ENCODE results near the gene FSTL4. TPM values are rescaled to one million over a fixed set of nuclear protein-coding genes. Genes with fewer than 3 reads are reported as not detected.

FSTL4 gene
- total RNA-seq, 1 experiment from 2014 or later, result 0.12 TPM

DNA sequence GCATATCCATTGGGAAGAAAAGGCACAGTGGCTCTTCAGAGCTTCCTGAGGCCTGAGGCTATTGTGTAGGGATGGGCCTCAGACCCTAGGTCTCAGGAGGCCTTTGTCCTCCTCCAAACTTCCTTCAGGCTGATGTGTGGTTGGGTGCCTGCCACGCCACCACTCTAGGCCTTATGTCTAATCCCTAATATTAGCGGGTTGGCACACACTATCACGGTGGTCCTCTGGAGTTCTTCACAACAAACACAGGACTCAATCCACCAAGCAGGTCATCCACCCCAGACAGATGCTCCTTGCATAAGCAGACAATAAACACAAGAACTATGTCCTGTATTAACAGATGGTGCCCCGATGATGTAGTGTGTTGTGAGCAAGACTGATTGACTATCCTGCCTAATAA is 31.0 kb upstream of the FSTL4 start:
- Mint-ChIP-seq H3K36me3 (ENCODE audit: insufficient read depth, unreplicated experiment) (no peaks in the 10 kb centered on the region), H3K4me3 (ENCODE audit: unreplicated experiment) (no peak overlapping the region), H3K9me3 (ENCODE audit: unreplicated experiment) (no peaks in the 10 kb centered on the region), H3K27me3 (ENCODE audit: insufficient read depth, unreplicated experiment) (peaks cover 95% of the 10 kb centered on the region), H3K4me1 (ENCODE audit: insufficient read depth, unreplicated experiment) (no peaks in the 10 kb centered on the region), H3K27ac (ENCODE audit: low read depth, unreplicated experiment) (no peak overlapping the region)
- DNase-seq (ENCODE audit: unreplicated experiment), result no peak
- BruUV-seq (replicated peaks), result no TSS peak
- ChIA-PET POLR2A (no interaction called here), CTCF (no interaction called here)
- TF ChIP-seq, protein P1, sequence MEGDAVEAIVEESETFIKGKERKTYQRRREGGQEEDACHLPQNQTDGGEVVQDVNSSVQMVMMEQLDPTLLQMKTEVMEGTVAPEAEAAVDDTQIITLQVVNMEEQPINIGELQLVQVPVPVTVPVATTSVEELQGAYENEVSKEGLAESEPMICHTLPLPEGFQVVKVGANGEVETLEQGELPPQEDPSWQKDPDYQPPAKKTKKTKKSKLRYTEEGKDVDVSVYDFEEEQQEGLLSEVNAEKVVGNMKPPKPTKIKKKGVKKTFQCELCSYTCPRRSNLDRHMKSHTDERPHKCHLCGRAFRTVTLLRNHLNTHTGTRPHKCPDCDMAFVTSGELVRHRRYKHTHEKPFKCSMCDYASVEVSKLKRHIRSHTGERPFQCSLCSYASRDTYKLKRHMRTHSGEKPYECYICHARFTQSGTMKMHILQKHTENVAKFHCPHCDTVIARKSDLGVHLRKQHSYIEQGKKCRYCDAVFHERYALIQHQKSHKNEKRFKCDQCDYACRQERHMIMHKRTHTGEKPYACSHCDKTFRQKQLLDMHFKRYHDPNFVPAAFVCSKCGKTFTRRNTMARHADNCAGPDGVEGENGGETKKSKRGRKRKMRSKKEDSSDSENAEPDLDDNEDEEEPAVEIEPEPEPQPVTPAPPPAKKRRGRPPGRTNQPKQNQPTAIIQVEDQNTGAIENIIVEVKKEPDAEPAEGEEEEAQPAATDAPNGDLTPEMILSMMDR (IDR thresholded peaks at IDR 0.05; ENCODE audit: unreplicated experiment), result no peak
- intact Hi-C loops (cut with micrococcal nuclease), result no loop called here

DNA sequence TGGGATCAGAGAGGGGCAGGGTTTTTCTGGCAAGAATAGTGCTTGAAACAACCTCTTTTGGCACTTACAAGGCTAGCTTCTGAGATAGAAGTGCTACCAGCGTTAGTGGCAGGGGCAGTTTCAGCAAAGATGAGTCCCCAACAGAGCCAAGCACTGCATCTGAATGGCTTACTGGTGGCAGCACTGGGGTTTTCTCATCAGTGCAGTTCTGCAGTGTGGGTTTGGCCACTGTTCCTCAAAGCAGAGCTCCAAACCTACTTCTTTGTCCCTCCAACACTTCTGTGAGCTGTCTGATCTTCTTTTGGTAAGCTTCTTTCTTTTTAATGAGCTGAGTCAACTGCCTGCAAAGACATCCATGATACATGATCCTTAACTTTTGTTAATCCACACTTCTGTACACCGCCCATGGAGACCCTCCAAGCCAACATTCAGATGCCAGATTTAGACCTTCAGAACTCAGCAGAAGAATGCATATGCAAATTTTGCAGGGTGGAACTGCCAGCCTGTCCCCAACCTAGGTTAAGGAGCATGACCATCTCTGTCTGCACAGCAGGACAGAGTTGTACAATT is 29.9 kb upstream of the FSTL4 start:
- ChIA-PET POLR2A (interaction anchor here (0.7 to 0.8 kb wide), 2 partner anchors 15 to 20 kb away, joined by 3 read pairs; no protein-coding TSS in a partner anchor), CTCF (no interaction called here)
- no TSS peak for BruUV-seq (replicated peaks)
- Mint-ChIP-seq H3K9me3 (ENCODE audit: unreplicated experiment) (no peaks in the 10 kb centered on the region), H3K27me3 (ENCODE audit: insufficient read depth, unreplicated experiment) (peaks cover 95% of the 10 kb centered on the region), H3K36me3 (ENCODE audit: insufficient read depth, unreplicated experiment) (no peaks in the 10 kb centered on the region), H3K4me1 (ENCODE audit: insufficient read depth, unreplicated experiment) (no peaks in the 10 kb centered on the region), H3K4me3 (ENCODE audit: unreplicated experiment) (no peak overlapping the region), H3K27ac (ENCODE audit: low read depth, unreplicated experiment) (no peak overlapping the region)
- DNase-seq (ENCODE audit: unreplicated experiment), result no peak
- intact Hi-C loops (cut with micrococcal nuclease), result no loop called here
- TF ChIP-seq, protein P1 (IDR thresholded peaks at IDR 0.05; ENCODE audit: unreplicated experiment), result no peak

DNA sequence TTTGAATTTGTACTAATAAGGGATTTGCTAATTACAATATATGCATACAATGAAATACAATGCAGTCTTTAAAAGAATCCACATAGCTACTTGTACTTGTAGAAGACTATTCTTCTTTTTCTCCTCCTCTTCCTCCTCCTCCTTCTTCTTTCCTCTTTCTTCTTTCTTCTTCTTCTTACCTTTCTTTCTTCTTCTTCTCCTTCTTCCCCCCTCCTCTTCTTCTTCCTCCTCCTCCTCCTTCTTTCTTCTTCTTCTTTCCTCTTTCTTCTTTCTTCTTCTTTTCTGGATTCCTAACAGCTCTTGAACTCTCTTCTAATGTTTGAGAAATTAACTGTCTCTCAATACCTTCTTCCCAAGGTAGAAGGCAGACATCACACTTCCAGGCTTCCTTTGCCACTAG is 29.3 kb upstream of the FSTL4 start:
- Mint-ChIP-seq H3K36me3 (ENCODE audit: insufficient read depth, unreplicated experiment) (no peaks in the 10 kb centered on the region), H3K27me3 (ENCODE audit: insufficient read depth, unreplicated experiment) (peaks cover 95% of the 10 kb centered on the region), H3K9me3 (ENCODE audit: unreplicated experiment) (no peaks in the 10 kb centered on the region), H3K27ac (ENCODE audit: low read depth, unreplicated experiment) (no peak overlapping the region), H3K4me1 (ENCODE audit: insufficient read depth, unreplicated experiment) (no peaks in the 10 kb centered on the region), H3K4me3 (ENCODE audit: unreplicated experiment) (no peak overlapping the region)
- TF ChIP-seq, protein P1 (IDR thresholded peaks at IDR 0.05; ENCODE audit: unreplicated experiment), result no peak
- ChIA-PET POLR2A (interaction anchor here (0.8 kb wide), 1 partner anchor 15 kb away, joined by 3 read pairs; no protein-coding TSS in a partner anchor), CTCF (no interaction called here)
- intact Hi-C loops (cut with micrococcal nuclease), result no loop called here
- BruUV-seq (replicated peaks), result no TSS peak
- no peak for DNase-seq (ENCODE audit: unreplicated experiment)

DNA sequence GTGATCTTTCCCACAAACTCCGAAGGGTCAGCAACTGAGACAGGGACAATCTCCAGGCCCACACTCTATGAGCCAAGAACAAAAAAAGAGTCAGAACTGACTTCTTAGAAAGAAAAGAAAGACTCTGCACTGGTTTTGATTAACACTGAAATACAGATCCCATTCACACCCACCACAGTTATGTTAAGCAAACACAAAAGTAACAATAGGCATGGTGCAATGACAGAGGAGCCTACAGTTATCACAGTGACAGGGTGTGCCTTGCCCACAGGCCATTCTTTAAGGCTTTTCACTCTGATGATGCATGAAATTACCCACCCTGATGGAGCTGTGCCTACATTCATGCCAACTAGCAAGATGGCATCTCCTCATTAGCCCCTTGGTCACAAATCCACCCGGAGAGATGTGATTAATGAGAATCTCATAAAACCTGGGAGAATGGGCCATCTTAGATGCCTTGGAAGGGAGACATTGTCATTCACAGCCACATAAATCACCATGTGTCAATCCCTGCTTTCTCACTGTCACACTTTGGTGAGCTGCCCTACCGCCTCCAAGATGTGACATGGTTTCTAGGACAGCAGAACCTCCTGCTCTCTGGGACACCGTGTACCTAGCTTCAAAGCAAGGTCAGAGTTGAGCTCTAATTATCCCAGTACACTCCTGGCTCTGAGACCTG is 27.6 kb upstream of the FSTL4 start:
- ChIA-PET CTCF (interaction anchor here (0.9 to 1.3 kb wide), 3 partner anchors 12 to 22 kb away, joined by 3 to 4 read pairs (median 3); no protein-coding TSS in a partner anchor), POLR2A (interaction anchor here (0.8 kb wide), 1 partner anchor 15 kb away, joined by 3 read pairs; no protein-coding TSS in a partner anchor)
- Mint-ChIP-seq H3K4me1 (ENCODE audit: insufficient read depth, unreplicated experiment) (no peaks in the 10 kb centered on the region), H3K27me3 (ENCODE audit: insufficient read depth, unreplicated experiment) (peaks cover 80% of the 10 kb centered on the region), H3K4me3 (ENCODE audit: unreplicated experiment) (no peak overlapping the region), H3K36me3 (ENCODE audit: insufficient read depth, unreplicated experiment) (no peaks in the 10 kb centered on the region), H3K9me3 (ENCODE audit: unreplicated experiment) (no peaks in the 10 kb centered on the region), H3K27ac (ENCODE audit: low read depth, unreplicated experiment) (no peak overlapping the region)
- intact Hi-C loops (cut with micrococcal nuclease), result no loop called here
- DNase-seq (ENCODE audit: unreplicated experiment), result no peak
- TF ChIP-seq, protein P1 (IDR thresholded peaks at IDR 0.05; ENCODE audit: unreplicated experiment), result no peak
- no TSS peak for BruUV-seq (replicated peaks)
